ENCODE measurements around the gene PIK3C2A. TPM values are rescaled to one million over a fixed set of nuclear protein-coding genes. Genes with fewer than 3 reads are reported as not detected.

PIK3C2A gene
- total RNA-seq, 4 donors from 2014 or later, result 25.1 to 54.2 (median 32.4) TPM

- intact Hi-C loops (cut with DNase I), result no loop called here
- no peaks in the 10 kb centered on the region for H3K27me3 ChIP-seq
- peaks cover 0 to 10% (median 0%) of the 10 kb centered on the region in 3 donors for H3K9me3 ChIP-seq
- TF ChIP-seq POLR2A (IDR thresholded peaks at IDR 0.05), result no peak
- TF ChIP-seq, protein P1, sequence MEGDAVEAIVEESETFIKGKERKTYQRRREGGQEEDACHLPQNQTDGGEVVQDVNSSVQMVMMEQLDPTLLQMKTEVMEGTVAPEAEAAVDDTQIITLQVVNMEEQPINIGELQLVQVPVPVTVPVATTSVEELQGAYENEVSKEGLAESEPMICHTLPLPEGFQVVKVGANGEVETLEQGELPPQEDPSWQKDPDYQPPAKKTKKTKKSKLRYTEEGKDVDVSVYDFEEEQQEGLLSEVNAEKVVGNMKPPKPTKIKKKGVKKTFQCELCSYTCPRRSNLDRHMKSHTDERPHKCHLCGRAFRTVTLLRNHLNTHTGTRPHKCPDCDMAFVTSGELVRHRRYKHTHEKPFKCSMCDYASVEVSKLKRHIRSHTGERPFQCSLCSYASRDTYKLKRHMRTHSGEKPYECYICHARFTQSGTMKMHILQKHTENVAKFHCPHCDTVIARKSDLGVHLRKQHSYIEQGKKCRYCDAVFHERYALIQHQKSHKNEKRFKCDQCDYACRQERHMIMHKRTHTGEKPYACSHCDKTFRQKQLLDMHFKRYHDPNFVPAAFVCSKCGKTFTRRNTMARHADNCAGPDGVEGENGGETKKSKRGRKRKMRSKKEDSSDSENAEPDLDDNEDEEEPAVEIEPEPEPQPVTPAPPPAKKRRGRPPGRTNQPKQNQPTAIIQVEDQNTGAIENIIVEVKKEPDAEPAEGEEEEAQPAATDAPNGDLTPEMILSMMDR (IDR thresholded peaks at IDR 0.05), result no peak
- 73 to 77% methylated on average over 1 of the region's 1 CpG for WGBS, 2 donors
- no peak overlapping the region for H3K27ac ChIP-seq
- H3K36me3 ChIP-seq, result no peaks in the 10 kb centered on the region
- no peak for DNase-seq
- peaks cover 7 to 32% (median 8%) of the 10 kb centered on the region in 3 donors for H3K4me1 ChIP-seq
- H3K4me3 ChIP-seq, result no peak overlapping the region
Observed at GRCh38 chr11:17211286-17211685, 3.5 kb upstream of the PIK3C2A start.

- intact Hi-C loops (cut with DNase I), result no loop called here
- H3K27ac ChIP-seq, result peak overlapping the region in 3 of 4 donors; percentile 94 to 95 (median 94)
- H3K9me3 ChIP-seq, result peaks cover 0 to 10% (median 0%) of the 10 kb centered on the region in 3 donors
- no peak for DNase-seq
- no peaks in the 10 kb centered on the region for H3K27me3 ChIP-seq
- WGBS, 2 donors, result 100% methylated on average over 1 of the region's 1 CpG
- peaks cover 12 to 45% (median 13%) of the 10 kb centered on the region in 3 donors for H3K4me1 ChIP-seq
- H3K36me3 ChIP-seq, result no peaks in the 10 kb centered on the region
- TF ChIP-seq, protein P1 (IDR thresholded peaks at IDR 0.05), result no peak
- no peak for TF ChIP-seq POLR2A (IDR thresholded peaks at IDR 0.05)
- H3K4me3 ChIP-seq, result no peak overlapping the region
Observed at GRCh38 chr11:17209939-17210245, 2.1 kb upstream of the PIK3C2A start.

DNA sequence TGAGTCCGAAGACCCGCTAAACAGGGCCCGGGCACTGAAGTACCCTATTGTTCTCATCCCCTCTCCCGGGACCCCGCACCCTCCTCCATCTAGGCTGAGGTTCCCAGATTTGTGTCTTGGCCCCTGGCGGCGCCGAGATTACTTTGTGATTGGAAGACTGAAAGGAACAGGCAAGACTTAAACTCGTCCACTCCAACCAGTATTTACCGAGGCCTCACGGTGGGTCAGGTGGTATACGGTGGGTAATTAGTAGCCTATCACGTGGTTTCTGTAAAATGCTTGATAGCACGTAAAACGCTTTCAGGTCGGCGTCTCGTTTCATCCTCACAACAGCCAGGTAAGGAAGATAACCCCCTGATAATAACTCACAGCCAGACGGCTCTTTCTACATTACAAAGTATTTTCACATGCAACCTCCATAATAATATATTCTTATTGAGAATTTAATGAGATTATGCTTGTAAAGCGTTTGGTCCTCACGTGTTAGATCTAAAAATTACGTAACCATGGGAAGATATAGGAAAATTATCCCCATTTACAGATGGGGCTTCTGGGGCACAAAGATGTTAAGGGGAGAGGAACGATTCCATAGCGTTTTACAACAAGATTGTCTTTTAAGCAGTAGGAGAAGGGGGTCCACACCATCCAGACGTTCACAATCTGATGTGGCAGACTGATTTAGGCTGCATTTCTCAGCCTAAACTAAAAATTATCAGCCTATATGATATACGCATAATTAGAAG, 642 bp upstream of the PIK3C2A start:
- peak overlapping the region; percentile 67 to 85 (median 84) for H3K4me3 ChIP-seq
- WGBS, 2 donors, result 3 to 4% methylated on average over 16 to 22 of the region's 26 CpGs
- H3K9me3 ChIP-seq, result no peaks in the 10 kb centered on the region
- peaks cover 0 to 13% (median 0%) of the 10 kb centered on the region in 3 donors for H3K36me3 ChIP-seq
- TF ChIP-seq POLR2A (IDR thresholded peaks at IDR 0.05), result no peak
- TF ChIP-seq, protein P1 (IDR thresholded peaks at IDR 0.05), result no peak
- H3K27me3 ChIP-seq, result no peaks in the 10 kb centered on the region
- H3K27ac ChIP-seq, result peak overlapping the region; percentile 94 to 97 (median 94)
- DNase-seq, result no peak
- intact Hi-C loops (cut with DNase I), result no loop called here
- H3K4me1 ChIP-seq, result peaks cover 12 to 51% (median 13%) of the 10 kb centered on the region in 3 donors

DNA sequence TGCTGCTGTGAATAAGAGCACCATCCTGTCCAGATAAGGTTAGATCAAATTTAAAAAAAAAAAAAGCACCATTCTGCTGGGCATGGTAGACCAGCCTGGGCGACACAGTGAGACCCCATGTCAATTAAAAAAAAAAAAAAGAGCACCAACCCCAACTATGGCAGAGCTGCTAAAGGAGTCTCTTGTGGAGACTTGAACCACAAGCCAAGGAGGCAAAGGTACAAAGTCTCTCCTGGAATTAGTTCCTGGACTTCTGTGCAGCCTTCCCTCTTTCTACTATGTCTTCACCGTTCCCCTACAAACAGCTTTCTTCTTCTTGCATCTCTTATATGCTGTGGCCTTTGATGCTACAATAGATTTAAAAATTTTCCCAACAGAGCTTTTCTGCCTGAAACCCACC, 1.3 kb downstream of the PIK3C2A start:
- TF ChIP-seq, protein P1 (IDR thresholded peaks at IDR 0.05), result no peak
- no peak for TF ChIP-seq POLR2A (IDR thresholded peaks at IDR 0.05)
- peaks cover 12 to 55% (median 13%) of the 10 kb centered on the region in 3 donors for H3K4me1 ChIP-seq
- H3K27ac ChIP-seq, result peak overlapping the region in 1 of 4 donors; percentile 95
- H3K4me3 ChIP-seq, result peak overlapping the region; percentile 67 to 85 (median 84)
- no peaks in the 10 kb centered on the region for H3K9me3 ChIP-seq
- H3K27me3 ChIP-seq, result no peaks in the 10 kb centered on the region
- DNase-seq, result no peak
- H3K36me3 ChIP-seq, result peaks cover 0 to 18% (median 0%) of the 10 kb centered on the region in 3 donors
- intact Hi-C loops (cut with DNase I), result no loop called here
- 48 to 49% methylated on average over 2 of the region's 2 CpGs for WGBS, 2 donors

DNA sequence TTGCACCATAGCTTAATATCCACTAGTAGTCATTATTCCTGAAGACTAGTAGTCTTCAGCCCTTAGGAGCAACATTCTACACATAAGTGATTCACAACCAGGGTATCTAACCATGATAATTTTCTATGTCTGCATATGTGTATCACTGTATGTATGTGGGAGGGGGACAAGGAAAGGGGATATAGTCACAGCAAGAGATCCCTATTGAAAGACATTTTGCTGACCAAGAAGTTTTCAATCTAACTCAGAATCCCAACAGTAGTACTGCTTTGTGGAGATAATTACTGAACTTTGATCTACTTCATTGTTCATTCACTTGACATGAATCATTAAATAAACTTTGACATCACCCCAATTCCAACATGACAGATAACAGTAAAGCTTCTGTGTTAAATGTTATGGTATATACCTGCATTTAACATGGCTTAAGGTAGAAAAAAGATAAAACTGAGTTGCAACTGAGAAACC, 10.3 kb downstream of the PIK3C2A start:
- Histone ChIP-seq H3K9me3 (no peaks in the 10 kb centered on the region), H3K27me3 (no peaks in the 10 kb centered on the region), H3K4me3 (no peak overlapping the region), H3K36me3 (peaks cover 0 to 30% (median 4%) of the 10 kb centered on the region in 3 donors), H3K27ac (no peak overlapping the region), H3K4me1 (no peaks in the 10 kb centered on the region)
- DNase-seq, result no peak
- intact Hi-C loops (cut with DNase I), result no loop called here
- TF ChIP-seq, protein P1 (IDR thresholded peaks at IDR 0.05), result no peak
- TF ChIP-seq POLR2A (IDR thresholded peaks at IDR 0.05), result no peak

All from esophagus squamous epithelium (tissue), 5 donors.